Stimulated activated CD8-positive, alpha-beta memory T cell treated with anti-CD3 and anti-CD28 coated beads, Interleukin-4, amount 100 ng/mL, for 4 hours (primary cell): ENCODE results near the gene RIPOR3.
A peak's percentile ranks its signal among the peaks of the same experiment; 100 is the strongest.

Source experiments
- DNase-seq, 2 donors: peaks; one replicate each; pipeline ENCODE4 v3.0.0-alpha.2; 2020; ENCODE audit warnings: low read depth in 2 of 2, low spot score in 1 of 2

The RIPOR3 gene

DNA sequence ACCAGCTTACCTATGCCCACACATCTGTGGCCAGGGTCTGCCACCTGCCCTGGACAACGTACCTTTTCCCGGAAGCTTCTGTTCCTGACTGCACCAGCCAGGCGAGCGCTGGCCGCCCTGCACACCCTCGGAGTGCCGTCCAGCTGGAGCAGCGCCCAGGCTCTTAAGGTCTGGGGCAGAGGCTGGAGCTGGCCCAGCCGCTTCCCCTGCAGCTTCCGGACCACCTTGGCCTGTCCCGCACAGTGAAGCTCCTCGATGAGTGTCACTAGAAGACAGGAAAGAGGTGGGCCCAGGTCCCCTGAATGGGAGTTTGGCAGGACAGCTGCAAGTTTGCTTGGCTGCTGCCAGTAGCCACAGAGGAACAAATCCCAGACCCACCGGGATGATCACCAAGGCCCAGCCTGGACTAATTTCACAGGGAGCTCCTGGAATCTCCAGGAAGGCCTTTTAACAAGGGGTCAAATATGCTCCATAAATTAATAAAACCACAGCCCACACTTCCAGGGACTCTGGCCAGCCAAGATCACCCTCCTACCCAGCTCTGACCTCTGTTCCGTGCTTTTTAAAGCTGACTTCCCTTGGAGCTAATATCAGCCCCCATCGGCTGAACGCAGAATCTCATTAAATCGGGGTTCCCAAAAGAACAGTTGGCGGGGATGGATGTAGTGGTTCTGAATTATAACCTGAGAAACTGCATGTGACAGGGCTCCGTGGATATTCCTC, 98.9 kb downstream of the RIPOR3 start:
- DNase-seq, result no peak

GRCh38 chr20:50591233-50591852, 100.0 kb downstream of the RIPOR3 start:
- DNase-seq, result no peak

DNA sequence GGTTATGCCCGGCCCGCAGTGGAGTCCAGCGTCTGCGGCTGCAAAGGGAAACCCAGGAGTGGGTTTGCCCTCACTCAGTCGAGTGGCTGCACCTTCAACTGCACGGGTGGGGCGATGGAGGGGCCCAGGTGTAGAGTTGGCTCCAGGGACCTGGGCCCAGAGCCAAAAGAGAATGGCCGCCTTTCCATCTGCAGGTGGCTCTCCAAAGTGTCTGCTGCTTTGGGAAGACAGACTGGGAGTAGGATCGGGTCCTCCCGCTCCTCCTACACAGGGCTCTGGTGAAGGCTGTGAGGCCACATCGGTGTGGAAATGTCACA, 101.0 kb downstream of the RIPOR3 start:
- DNase-seq, result no peak

DNA sequence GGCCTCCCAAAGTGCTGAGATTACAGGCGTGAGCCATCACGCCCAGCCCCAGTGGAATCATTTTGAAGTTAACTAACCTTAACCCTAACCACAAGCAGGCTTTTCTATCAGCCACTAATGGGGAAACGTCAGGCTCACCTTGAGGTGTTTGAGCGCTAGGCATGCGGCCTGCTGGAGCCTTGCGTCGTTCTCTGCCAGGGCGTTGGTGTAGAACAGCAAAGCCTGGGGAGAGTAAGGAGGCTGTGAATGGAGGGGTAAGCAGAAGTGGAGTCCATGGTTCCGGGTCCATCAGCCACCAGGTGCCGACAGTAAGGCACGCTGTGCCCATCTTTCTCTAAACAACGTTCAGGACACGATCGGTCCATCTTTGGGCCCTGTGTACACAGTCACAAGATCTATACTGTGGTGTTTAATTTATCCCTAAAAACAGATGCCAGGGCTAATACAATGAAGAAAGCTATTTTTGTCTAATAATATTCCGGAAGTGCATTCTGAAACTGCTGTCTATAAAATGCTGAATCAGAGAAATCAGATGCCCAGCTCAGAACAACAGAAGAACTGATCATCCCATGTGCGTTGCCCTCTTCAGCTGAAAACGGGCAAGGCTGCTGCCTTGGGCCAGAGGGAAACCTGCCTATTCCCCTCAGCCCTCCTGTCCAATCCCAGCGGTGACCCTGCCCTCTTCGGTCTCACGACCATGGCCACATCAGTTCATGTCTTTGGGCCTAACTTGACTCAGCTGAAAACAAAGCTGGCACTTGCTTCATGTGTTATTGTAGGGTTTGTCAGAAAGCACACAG, 101.6 kb downstream of the RIPOR3 start:
- DNase-seq, result no peak

DNA sequence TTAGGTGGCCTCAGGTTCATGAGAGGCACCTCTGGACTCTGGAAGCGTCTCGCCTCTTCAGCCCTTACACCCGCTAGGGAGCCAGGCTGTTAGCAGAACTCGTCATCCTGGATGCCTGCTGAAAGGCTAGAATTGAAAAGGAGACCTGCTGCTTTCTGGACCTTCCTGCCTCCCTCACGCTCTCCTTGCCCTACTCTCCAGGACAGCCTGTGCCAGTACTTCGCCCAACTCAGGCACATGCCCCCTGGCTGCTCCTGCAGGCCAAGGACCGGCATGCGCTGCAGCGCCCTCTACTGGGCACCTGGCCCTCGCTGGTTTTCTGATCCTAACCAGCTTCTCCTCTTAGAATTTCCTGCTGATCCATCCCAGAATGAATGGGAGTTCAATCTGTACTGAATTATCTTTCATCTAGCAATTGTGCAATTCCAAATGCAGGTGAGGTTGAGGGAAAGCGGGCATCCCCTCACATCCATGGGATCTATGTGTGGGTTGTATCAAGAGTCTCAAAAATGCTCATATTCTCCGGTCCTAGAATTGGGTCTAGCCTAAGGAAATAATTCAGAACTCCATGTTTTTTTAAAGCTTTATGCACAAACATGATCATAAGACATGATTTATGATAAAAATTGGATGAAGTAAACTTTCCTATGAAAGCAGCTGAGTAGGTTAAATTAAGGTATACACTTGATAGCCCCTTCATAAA, 103.2 kb downstream of the RIPOR3 start:
- DNase-seq, result peak; percentile 32 to 56

DNA sequence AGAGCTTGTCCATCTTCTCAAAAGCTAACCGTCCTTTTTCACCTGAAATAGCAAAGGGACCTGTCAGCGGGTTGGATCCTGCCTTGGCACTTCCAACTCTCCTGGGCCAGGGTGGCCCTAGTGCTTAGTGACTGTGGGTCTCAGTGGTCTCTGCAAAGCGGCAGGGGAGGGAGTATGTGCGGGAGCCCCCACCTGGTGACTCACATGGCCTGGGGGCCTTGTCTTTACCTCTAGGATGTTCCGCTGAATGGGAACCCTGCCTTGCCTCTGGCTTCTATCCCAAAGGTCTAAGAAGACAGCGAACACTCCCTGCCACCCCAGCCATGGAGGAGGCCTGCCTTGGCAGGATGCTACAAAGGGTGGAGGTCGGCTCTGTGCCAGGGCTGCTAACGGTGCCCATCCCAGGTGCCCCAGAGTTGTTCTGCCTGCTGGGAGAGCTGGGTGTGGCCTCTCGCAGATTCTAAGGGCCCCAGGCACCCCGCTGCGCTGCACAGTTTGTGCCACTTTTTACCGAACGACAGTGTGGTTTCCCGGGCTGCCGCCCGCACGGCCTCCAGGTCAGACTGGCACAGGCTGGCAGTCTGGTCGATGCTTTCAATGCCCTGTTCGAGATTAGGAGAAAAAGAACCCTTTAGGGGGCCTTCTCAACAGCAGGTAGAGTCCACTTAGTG, 103.9 kb downstream of the RIPOR3 start:
- no peak for DNase-seq

- no peak for DNase-seq
These were observed 104.7 kb downstream of the RIPOR3 start for GRCh38 chr20:50586531-50587232.

DNA sequence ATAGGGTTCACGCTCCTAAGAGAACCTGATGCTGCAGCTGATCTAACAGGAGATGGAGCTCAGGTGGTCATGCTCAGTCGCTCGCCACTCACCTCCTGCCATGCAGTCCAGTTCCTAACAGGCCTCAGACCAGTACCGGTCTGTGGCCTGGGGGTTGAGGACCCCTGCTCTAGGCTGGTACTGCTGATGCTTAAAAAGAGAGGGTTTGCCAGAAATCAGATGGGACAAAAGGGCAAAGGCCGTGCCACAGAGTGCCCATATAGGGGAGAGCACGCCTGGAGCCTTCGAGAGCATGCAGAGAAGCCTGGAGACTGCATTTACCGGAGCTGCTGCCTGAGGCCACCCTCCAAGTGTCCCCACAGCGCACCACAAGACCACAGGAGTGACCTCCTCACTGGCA, 105.7 kb downstream of the RIPOR3 start:
- DNase-seq, result no peak

GRCh38 chr20:50585214-50585613, 106.1 kb downstream of the RIPOR3 start:
- DNase-seq, result no peak

DNA sequence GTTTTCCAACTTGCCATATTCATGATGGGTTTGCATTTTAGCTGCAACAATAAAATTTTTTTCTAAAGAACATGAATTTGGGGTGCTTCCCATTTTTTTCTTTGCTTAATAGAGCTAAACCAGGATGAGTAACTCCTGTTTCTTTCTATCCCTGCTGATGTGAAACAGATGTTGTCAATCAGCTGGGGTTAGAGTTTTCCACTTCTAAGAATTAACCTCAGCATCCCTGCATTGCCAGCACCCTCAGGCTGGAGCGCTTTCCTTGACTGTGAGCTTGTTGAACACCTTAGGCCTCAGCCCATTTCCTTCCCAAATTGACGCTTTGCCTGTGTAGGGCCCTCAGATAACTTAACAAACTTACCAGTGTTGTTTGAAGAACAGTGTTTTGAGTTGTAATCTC, 106.7 kb downstream of the RIPOR3 start:
- DNase-seq, result no peak

GRCh38 chr20:50583442-50584150, 107.7 kb downstream of the RIPOR3 start:
- no peak for DNase-seq

DNA sequence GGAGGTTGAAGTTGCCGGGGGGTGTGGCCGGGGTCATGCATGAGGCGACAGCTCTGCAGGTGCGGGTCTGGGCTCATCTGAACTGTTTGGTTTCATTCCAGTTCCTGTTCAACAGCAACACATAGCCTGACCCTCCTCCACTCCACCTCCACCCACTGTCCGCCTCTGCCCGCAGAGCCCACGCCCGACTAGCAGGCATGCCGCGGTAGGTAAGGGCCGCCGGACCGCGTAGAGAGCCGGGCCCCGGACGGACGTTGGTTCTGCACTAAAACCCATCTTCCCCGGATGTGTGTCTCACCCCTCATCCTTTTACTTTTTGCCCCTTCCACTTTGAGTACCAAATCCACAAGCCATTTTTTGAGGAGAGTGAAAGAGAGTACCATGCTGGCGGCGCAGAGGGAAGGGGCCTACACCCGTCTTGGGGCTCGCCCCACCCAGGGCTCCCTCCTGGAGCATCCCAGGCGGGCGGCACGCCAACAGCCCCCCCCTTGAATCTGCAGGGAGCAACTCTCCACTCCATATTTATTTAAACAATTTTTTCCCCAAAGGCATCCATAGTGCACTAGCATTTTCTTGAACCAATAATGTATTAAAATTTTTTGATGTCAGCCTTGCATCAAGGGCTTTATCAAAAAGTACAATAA, 108.6 kb downstream of the RIPOR3 start:
- DNase-seq, result no peak

- no peak for DNase-seq
These were observed 109.2 kb downstream of the RIPOR3 start for GRCh38 chr20:50582092-50582491.

- DNase-seq, result no peak
These were observed 110.3 kb downstream of the RIPOR3 start for GRCh38 chr20:50580842-50581544.

- DNase-seq, result peak; percentile 7 to 13
These were observed 111.2 kb downstream of the RIPOR3 start for GRCh38 chr20:50580016-50580747.

- DNase-seq, result no peak
These were observed 111.8 kb downstream of the RIPOR3 start for GRCh38 chr20:50579511-50579910.

- no peak for DNase-seq
These were observed 112.6 kb downstream of the RIPOR3 start for GRCh38 chr20:50578778-50579165.
